Thymus (tissue), 11 donors: Measurements from ENCODE around the gene KCTD17. TPM values are rescaled to one million over a fixed set of nuclear protein-coding genes. Genes with fewer than 3 reads are reported as not detected.

Experiments used
- DNase-seq, 9 donors: peaks; one replicate each; pipeline ENCODE4 v3.0.0-alpha.2; 2013; ENCODE audit warnings: low spot score in 9 of 9, low read depth in 6 of 9, missing footprints in 1 of 9
- H3K27ac ChIP-seq, 2 donors: one replicate each; pipeline ENCODE4 v1.5.1; 2013; ENCODE audit warnings: control low read depth in 1 of 2, low read depth in 1 of 2, low read length in 1 of 2, mild to moderate bottlenecking in 1 of 2, moderate library complexity in 1 of 2
- H3K27me3 ChIP-seq, 2 donors: one replicate each; pipeline ENCODE4 v1.5.1; 2013; ENCODE audit warnings: low read length in 1 of 2; ENCODE audit not compliant: control insufficient read depth in 2 of 2, insufficient read depth in 1 of 2
- H3K36me3 ChIP-seq, 2 donors: one replicate each; pipeline ENCODE4 v1.5.1; 2013; ENCODE audit warnings: low read length in 1 of 2, mild to moderate bottlenecking in 1 of 2, moderate library complexity in 1 of 2; ENCODE audit not compliant: control insufficient read depth in 2 of 2, insufficient read depth in 2 of 2
- H3K4me1 ChIP-seq, 2 donors: one replicate each; pipeline ENCODE4 v1.5.1; 2013; ENCODE audit warnings: low read length in 2 of 2; ENCODE audit not compliant: control insufficient read depth in 2 of 2, insufficient read depth in 2 of 2
- H3K4me3 ChIP-seq, 2 donors: one replicate each; pipeline ENCODE4 v1.5.1; 2013; ENCODE audit warnings: low read length in 2 of 2, control low read depth in 1 of 2, mild to moderate bottlenecking in 1 of 2
- H3K9me3 ChIP-seq, 2 donors: one replicate each; pipeline ENCODE4 v1.5.1; 2013; ENCODE audit warnings: low read length in 1 of 2, mild to moderate bottlenecking in 1 of 2; ENCODE audit not compliant: control insufficient read depth in 2 of 2, insufficient read depth in 1 of 2
- WGBS: extraction: QIAGEN DNeasy Blood & Tissue Kit; methylation state at CpG from one replicate; pipeline ENCODE4 v1.1.7; 2013; 5-methylcytosine and 5-hydroxymethylcytosine counted together
- polyA plus RNA-seq: library from polyadenylated mRNA; stranded (reverse); fragments of 200-250 nt; gene quantifications from one replicate; pipeline ENCODE4 v1.2.3, GENCODE V29; 2013
- total RNA-seq: library from RNA; stranded (reverse); fragments of 120-200 nt; gene quantifications from one replicate; pipeline ENCODE4 v1.2.4, GENCODE V29; 2013
- donor health status: healthy.

The KCTD17 gene
- total and polyA plus RNA-seq, 2 donors = 10.5 to 25.2 TPM

DNA sequence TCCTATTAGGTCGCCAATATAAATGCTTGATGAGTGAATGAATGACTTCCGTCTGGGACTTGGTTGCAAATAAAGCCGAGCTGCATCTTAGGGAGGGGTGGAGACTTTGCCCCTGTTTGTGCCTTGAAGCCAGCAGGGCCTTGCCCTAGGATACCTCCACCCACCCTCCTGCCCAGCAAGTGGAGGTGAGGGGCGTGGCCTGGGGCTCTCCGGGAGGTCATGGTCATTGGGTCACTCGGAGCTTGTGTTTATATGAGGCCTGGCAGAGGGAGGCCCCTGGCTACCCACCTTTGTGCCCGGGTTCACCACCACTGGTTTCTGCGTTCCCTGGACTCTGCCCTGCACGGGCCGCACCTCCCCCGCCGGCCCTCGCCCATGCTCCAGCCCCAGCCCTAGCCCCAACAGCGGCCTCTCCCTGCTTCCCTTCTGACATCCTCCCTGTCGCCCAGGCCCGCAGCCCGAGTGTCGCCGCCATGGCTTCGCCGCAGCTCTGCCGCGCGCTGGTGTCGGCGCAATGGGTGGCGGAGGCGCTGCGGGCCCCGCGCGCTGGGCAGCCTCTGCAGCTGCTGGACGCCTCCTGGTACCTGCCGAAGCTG is 27.7 kb upstream of the KCTD17 start:
- Histone ChIP-seq H3K27ac (no peak overlapping the region), H3K9me3 (no peaks in the 10 kb centered on the region), H3K4me3 (no peak overlapping the region), H3K27me3 (peaks cover 0 to 15% of the 10 kb centered on the region in 2 donors), H3K36me3 (peaks cover 0 to 3% of the 10 kb centered on the region in 2 donors), H3K4me1 (peaks cover 11 to 13% of the 10 kb centered on the region in 2 donors)
- DNase-seq = no peak
- WGBS = 98% methylated on average over 34 of the region's 34 CpGs

DNA sequence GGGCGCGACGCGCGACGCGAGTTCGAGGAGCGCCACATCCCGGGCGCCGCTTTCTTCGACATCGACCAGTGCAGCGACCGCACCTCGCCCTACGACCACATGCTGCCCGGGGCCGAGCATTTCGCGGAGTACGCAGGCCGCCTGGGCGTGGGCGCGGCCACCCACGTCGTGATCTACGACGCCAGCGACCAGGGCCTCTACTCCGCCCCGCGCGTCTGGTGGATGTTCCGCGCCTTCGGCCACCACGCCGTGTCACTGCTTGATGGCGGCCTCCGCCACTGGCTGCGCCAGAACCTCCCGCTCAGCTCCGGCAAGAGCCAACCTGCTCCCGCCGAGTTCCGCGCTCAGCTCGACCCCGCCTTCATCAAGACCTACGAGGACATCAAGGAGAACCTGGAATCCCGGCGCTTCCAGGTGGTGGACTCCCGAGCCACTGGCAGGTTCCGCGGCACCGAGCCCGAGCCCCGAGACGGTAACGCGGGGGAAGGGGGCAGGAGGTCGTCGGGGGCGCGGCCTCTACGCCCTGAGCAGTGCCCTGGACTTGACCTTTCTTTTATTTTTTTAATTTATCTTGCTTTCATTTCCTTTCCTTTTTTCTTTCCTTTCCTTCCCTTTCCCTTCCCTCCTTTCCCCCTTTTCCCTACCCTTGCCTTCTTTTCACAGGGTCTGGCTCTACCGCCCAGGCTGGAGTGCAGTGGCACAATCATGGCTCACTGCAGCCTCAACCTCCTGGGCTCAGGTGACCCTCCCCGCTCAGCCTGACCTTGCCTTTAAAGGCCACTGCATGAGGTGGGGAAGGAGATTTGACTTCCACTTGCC is 27.0 kb upstream of the KCTD17 start:
- 97% methylated on average over 71 of the region's 71 CpGs for WGBS
- no peak overlapping the region for H3K4me3 ChIP-seq
- H3K27me3 ChIP-seq = peaks cover 0 to 12% of the 10 kb centered on the region in 2 donors
- H3K36me3 ChIP-seq = peaks cover 0 to 8% of the 10 kb centered on the region in 2 donors
- H3K27ac ChIP-seq = no peak overlapping the region
- H3K9me3 ChIP-seq = no peaks in the 10 kb centered on the region
- H3K4me1 ChIP-seq = peaks cover 4 to 11% of the 10 kb centered on the region in 2 donors
- DNase-seq = no peak

DNA sequence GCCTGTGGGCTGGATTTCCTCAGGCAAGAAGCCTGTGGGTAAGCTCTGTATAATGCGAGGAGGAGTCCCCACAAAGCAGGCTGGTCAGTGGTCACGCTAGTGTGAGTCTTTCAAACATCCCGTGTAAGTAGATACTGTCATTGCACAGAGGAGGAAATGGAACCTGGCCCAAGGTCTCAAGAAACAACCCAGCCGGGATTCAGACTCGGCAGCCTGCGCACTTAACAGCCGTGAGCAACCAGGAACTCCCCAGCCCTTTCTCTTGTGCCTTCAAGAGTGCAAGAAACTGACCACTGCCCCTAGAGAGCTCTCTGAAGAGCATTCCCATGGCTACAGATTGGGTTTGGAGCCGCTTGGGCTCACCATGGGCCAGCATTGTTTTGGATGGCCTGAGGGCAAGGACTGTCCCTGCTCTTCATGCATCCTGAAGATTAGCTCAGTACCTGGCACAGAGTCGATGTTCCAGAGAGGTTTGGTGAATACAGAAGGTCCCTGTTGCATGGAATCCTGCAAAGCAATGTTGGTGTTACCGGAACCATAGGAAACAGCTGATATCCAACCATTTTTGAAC is 26.0 kb upstream of the KCTD17 start:
- Histone ChIP-seq H3K27ac (no peak overlapping the region), H3K27me3 (peaks cover 0 to 2% of the 10 kb centered on the region in 2 donors), H3K36me3 (peaks cover 0 to 8% of the 10 kb centered on the region in 2 donors), H3K9me3 (no peaks in the 10 kb centered on the region), H3K4me3 (no peak overlapping the region), H3K4me1 (peaks cover 0 to 3% of the 10 kb centered on the region in 2 donors)
- WGBS = 90% methylated on average over 10 of the region's 10 CpGs
- no peak for DNase-seq

DNA sequence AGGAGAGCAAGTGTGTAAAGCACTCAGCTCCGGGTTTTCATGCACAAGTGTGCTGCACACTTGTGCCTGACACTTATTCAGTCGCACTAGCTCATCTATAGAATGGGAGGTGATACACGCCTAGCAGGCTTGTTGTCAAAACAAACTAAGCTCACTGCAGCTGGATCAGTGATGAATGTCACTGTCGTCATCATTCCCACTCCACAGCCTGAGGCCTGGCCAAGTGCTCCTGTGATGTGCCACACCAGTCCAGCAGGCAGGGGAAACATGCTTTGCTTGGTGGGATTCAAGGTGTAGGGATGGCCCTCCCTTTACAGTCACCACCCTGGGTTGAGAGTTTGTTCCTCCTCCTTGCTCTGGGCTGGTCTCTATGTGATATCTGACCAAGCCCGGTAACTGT is 25.2 kb upstream of the KCTD17 start:
- Histone ChIP-seq H3K4me1 (peaks cover 0 to 2% of the 10 kb centered on the region in 2 donors), H3K27ac (no peak overlapping the region), H3K9me3 (no peaks in the 10 kb centered on the region), H3K4me3 (no peak overlapping the region), H3K36me3 (peaks cover 0 to 8% of the 10 kb centered on the region in 2 donors), H3K27me3 (no peaks in the 10 kb centered on the region)
- 98% methylated on average over 5 of the region's 5 CpGs for WGBS
- no peak for DNase-seq

DNA sequence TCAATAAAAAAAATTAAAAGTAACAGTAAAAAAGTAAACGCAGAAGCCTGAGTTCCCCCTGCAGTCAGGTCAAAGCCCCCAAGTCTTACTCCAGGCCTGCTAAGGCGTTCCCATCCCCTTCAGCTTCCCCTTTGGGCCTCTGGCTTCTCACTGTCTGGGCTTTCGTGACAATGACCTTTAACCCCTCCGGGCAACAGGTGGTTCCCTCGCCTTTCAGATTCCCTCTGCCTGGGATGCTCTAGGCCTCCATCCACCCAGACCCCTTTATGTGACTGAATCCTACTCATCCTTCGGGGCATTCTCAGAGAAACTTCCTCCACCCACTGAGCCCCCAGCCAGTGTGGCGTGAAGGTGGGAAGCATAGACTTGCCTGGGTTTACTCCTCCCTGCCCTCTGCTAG is 24.0 kb upstream of the KCTD17 start:
- Histone ChIP-seq H3K4me3 (no peak overlapping the region), H3K9me3 (no peaks in the 10 kb centered on the region), H3K36me3 (peaks cover 0 to 8% of the 10 kb centered on the region in 2 donors), H3K4me1 (no peaks in the 10 kb centered on the region), H3K27me3 (no peaks in the 10 kb centered on the region), H3K27ac (no peak overlapping the region)
- no peak for DNase-seq
- WGBS = 98% methylated on average over 7 of the region's 7 CpGs

DNA sequence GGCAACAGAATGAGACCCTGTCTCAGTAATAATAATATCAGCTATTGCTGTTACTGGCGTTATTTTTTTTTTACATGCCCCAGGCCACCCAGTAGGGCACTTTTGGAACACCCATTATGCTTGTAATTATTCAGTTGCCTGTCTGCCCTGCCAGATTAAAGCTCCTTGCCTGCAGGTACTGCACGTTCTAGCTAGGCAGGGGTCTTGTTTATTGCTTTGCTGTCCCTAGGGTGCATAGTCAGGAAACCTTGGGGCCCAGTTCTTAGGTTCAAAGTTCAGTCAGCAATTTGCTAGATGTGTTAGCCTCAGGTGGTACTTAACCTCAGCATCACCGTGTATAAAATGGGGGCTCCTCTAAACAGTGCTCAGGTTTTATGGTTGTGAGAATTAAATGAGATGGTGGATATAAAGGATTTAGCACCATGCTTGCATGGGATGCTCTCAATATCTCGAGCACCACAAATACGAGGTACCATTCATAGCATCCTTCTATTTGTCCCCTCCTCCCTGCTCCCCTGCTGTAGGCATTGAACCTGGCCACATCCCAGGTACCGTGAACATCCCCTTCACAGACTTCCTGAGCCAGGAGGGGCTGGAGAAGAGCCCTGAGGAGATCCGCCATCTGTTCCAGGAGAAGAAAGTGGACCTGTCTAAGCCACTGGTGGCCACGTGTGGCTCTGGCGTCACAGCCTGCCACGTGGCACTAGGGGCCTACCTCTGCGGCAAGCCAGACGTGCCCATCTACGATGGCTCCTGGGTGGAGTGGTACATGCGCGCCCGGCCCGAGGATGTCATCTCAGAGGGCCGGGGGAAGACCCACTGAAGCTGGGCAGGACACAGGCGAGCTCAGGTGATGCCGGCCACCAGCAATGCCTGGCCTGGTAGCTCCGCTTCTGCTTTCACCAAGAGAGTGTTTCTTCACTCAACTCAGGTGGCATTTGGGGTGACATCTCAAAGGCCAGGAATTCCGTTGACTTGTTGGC is 22.6 kb upstream of the KCTD17 start:
- no peaks in the 10 kb centered on the region for H3K4me1 ChIP-seq
- DNase-seq = no peak
- no peak overlapping the region for H3K4me3 ChIP-seq
- no peaks in the 10 kb centered on the region for H3K9me3 ChIP-seq
- no peak overlapping the region for H3K27ac ChIP-seq
- peaks cover 0 to 8% of the 10 kb centered on the region in 2 donors for H3K36me3 ChIP-seq
- 97% methylated on average over 22 of the region's 22 CpGs for WGBS
- H3K27me3 ChIP-seq = no peaks in the 10 kb centered on the region

DNA sequence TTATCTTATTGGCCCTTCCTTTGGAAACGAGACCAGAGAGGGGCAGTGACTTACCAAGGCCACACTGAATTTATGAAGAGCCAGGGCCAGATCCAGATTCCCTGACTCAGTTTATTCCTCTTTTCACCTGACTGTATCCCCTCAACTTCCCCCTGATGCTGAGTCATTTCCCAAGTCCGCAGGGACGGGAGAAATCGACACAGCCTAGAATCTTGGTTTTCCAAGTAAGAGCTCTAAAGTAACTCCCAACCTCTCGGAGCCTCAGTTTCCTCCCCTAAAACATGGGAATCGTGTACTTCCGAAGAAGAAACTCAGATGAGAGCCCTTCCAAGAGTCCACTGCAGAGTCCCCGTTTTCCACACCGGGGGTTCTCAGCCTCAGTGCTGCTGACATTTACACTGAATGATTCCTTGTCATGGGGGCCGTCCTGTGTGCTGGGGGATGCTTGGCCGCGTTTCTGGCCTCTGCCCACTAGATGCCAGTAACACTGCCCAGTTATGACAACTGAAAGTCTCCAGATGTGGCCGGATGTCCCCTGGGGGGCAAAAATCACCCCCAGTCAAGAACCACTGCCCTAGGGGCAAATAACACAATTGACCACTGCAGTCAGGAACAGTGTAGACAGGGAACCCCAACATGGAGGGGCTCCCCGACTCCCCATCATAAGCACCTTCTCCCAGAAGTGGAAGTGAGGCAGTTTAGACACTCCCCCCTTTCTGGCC is 20.8 kb upstream of the KCTD17 start:
- 92% methylated on average over 14 of the region's 14 CpGs for WGBS
- Histone ChIP-seq H3K36me3 (peaks cover 0 to 5% of the 10 kb centered on the region in 2 donors), H3K4me3 (no peak overlapping the region), H3K27ac (no peak overlapping the region), H3K9me3 (no peaks in the 10 kb centered on the region), H3K27me3 (no peaks in the 10 kb centered on the region), H3K4me1 (no peaks in the 10 kb centered on the region)
- no peak for DNase-seq

DNA sequence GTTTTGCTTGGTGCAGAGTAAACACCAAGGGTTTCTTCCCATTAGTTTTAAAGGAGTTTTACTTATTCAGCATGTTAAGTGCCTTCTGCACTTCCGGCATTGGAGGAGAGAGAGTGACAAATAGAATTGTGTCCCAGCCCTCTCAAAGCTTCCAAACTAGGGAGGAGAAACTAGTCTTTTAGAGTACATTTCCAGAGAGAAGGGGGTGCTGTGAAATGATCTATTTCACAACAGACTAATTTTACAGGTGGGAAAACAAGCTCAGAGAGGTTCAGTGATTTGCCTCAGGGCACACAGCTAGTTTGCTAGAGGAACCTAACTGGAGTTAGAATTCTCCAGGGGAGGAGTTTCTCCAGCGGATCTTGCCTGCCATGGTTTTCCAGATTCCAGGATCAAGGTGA is 19.4 kb upstream of the KCTD17 start:
- Histone ChIP-seq H3K36me3 (peaks cover 0 to 5% of the 10 kb centered on the region in 2 donors), H3K4me1 (no peaks in the 10 kb centered on the region), H3K27me3 (peaks cover 0 to 4% of the 10 kb centered on the region in 2 donors), H3K27ac (no peak overlapping the region), H3K9me3 (no peaks in the 10 kb centered on the region), H3K4me3 (no peak overlapping the region)
- WGBS = 95% methylated on average over 2 of the region's 2 CpGs
- DNase-seq = no peak
